Keratinocyte (primary cell): Measurements from ENCODE around the gene PP2D1.

Experiments
- CTCF ChIP-seq, 3 experiments: IDR thresholded peaks in 1 of 3; conservative IDR thresholded peaks in 1 of 3; optimal IDR thresholded peaks in 1 of 3; 2 replicates in 2 of 3; 3 replicates in 1 of 3; pipeline versions ENCODE3 to v1.5.1; 2011; ENCODE audit warnings: low read length in 3 of 3, mild to moderate bottlenecking in 3 of 3, moderate library complexity in 2 of 3, control low read depth in 1 of 3, inconsistent platforms in 1 of 3; ENCODE audit not compliant: insufficient read depth in 2 of 3; ENCODE audit errors: extremely low read depth in 1 of 3
- EZH2 ChIP-seq: IDR thresholded peaks from one replicate; pipeline ENCODE4 v1.6.1; 2012; ENCODE audit warnings: inconsistent platforms, mild to moderate bottlenecking, low read length, moderate library complexity

GRCh38 chr3:20041197-20041780, 29.2 kb upstream of the PP2D1 start:
- TF ChIP-seq CTCF (optimal IDR thresholded peaks at IDR 0.05 in 1 of 3, IDR thresholded peaks at IDR 0.05 in 1 of 3, conservative IDR thresholded peaks at IDR 0.05 in 1 of 3; ENCODE audit: extremely low read depth in 1 of 3, insufficient read depth in 2 of 3, low read length in 3 of 3) = no peak
- no peak for TF ChIP-seq EZH2
